RPMI7951 (cell line): ENCODE measurements around the gene DCTN1. TPM values are rescaled to one million over a fixed set of nuclear protein-coding genes. Genes with fewer than 3 reads are reported as not detected.
"Not testable (repeated sequence)": the region's sequence is repeated elsewhere in the genome, so short reads cannot be mapped to it uniquely, and the experiment has no call there.

Experiments
- DNase-seq: peaks from one replicate; pipeline ENCODE4 v3.0.0-alpha.2; 2012; ENCODE audit warnings: low read depth
- total RNA-seq: library from RNA; depleted of rRNA; stranded (reverse); fragments of >200 nt; shearing (Covaris generic); gene quantifications from 2 replicates; pipeline ENCODE4 v1.2.3, GENCODE V29; 2014

DCTN1 gene
- total RNA-seq, 1 experiment from 2014 or later = 88.8 TPM

DNA sequence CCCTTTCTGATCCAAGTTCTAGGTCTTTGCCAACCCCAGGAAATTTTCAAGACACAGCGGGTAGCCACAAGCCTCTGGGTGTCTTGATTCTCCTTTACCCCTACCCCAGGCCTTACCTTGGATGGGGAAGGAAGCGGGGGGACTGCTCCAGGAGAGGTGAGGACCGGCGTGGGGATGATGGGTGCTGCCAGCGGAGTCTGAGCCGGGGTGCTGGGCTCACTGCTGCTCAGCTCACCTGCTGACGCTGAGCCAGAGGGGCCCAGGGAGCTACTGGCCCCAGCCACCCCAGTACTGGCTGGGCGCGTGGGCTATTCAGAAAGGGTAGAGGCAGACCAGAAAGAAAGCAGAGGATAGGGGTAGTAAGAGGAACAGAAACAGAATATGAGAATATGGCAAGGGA lies 8.7 kb downstream of the DCTN1 start:
- DNase-seq = no peak

- no peak for DNase-seq
Measured at GRCh38 chr2:74369976-74370375, 10.1 kb downstream of the DCTN1 start.

DNA sequence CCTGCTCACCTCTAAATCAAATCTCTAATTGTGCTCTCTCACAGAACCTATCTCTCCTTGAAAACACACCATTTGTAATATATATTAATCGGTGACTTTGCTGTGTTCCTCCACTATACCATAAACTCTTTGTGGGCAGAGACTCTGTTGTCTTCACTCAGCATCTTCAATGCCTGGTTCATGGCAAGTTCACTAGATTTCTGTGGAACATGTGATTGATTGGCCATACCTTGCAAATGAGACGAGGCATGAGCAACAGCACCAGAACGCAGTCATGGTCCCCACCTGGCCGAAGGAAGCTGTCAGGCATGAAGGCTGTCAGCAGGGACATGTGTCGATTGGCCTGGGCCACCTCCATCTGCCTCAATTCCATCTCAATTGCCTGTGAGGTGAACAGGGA lies 11.6 kb downstream of the DCTN1 start:
- DNase-seq = no peak

GRCh38 chr2:74367789-74368188 lies 12.3 kb downstream of the DCTN1 start:
- DNase-seq = no peak

DNA sequence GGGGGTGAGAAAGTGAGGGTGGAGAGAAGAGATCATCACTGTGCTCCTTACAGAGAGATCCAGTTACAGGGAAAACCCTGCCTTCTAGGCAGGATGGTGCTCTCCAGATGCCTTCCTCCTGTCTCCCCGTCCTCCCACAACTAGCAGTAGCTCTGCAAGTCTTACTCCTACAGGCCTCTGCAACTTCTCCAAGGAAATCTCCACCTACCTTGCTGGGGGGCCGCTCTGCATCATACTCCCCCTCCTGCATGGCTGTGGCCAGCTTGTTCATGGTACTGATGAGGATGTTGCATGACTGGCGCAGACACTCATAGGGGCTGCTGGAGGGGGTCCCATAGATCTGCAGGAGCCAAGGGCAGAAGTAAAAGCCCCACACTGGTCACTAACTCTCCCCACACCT lies 14.1 kb downstream of the DCTN1 start:
- no peak for DNase-seq

DNA sequence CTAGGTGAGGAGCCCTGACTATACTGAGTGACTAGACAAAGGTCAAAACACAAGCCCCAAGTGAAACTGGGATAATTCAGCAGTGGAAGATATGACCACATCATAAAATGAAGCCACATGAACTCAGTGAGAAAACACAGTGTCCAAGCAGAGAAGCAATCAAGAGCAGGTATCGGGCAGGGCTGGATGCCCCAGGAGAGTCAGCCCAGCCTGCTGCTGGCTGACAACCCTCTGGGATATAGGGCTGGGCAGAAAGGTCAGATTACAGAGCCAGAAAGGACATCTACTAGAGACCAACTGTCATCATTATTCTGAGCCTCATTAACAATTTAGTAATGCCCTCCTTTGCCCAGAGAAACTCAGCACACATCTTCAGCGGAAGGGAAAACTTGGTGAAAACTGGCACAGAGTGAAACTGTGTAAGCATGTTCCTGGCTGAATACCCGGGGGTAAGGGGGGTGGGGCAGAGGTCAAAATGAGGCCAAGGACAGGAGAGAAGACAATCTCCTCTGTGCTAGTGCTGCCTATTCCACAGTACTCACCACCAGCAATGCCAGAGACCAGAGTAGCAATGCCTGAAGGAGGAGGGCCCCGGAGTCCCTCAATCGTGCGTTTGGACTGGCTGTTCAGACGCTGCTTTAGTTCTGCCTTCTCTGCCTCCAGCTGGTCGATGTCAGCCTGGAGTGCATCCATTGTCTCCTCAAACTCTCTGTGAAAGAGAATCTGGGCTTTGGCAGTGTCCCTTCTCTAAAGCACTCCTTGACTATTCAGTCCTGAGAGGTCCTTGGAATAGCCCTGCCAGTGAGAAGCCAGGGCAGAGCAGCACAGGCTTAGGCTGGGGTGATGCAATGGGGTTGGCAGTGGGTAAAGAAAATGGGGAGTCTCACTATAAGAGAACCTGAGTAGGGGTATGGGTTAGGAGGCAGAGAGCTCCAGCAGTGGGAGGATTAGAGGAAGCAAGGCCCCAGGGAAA lies 15.3 kb downstream of the DCTN1 start:
- DNase-seq = no peak

- DNase-seq = no peak
Measured at GRCh38 chr2:74361327-74361726, 18.8 kb downstream of the DCTN1 start.

DNA sequence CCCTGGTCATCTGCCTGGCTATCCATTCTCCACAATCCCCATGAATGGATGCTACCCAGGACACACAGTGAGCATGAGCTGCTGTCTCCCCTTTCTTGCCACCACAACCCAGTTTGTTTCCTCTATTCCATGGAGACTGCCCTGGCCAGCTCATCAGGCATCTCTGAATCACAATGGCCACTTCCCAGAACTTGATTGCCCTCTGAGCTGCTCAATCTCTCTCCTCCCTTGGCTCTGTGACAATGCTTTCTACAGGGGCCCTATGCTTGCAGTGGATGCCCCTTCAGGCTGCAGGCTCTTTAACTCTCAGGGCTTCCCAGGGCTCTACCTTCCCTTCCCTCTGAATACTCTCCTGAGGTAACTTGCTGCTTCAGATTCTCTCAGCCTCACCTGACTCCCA lies 22.5 kb downstream of the DCTN1 start:
- no peak for DNase-seq

GRCh38 chr2:74349889-74350288 lies 30.2 kb downstream of the DCTN1 start:
- no peak for DNase-seq

- no peak for DNase-seq
Measured at GRCh38 chr2:74347742-74348141, 32.4 kb downstream of the DCTN1 start.

GRCh38 chr2:74347303-74347702 lies 32.8 kb downstream of the DCTN1 start:
- no peak for DNase-seq

GRCh38 chr2:74345272-74345943 lies 34.7 kb downstream of the DCTN1 start:
- no peak for DNase-seq

DNA sequence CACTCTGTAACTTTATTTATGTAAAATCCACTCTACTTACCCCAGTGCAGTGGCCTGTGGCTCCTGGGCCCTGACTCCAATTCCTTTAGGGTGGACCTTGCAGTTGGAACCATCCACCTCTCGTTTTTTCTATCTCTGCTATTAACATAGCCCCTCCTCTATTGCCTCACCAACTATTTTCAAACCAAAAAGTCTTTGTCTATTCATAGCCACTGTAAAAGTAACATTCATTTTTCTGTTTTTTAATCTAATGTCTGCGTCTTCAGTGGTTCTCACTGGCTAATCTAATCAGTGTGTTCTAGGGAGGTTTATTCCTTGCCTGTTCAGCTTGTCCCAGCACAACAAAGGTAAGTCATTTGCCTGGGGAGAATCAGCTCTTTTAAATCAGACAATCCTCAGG lies 36.8 kb downstream of the DCTN1 start, which contains the start of gene SLC4A5:
Gene SLC4A5, minus strand, starts transcription at position 101 of the 400 bp plus-strand sequence. CDS start 28,393 bp downstream, outside the sequence.
- DNase-seq = no peak

GRCh38 chr2:74336227-74336626 lies 43.9 kb downstream of the DCTN1 start:
- not testable (repeated sequence) for DNase-seq

- peak; percentile 66 for DNase-seq
Measured at GRCh38 chr2:74334931-74335333, 45.2 kb downstream of the DCTN1 start.

DNA sequence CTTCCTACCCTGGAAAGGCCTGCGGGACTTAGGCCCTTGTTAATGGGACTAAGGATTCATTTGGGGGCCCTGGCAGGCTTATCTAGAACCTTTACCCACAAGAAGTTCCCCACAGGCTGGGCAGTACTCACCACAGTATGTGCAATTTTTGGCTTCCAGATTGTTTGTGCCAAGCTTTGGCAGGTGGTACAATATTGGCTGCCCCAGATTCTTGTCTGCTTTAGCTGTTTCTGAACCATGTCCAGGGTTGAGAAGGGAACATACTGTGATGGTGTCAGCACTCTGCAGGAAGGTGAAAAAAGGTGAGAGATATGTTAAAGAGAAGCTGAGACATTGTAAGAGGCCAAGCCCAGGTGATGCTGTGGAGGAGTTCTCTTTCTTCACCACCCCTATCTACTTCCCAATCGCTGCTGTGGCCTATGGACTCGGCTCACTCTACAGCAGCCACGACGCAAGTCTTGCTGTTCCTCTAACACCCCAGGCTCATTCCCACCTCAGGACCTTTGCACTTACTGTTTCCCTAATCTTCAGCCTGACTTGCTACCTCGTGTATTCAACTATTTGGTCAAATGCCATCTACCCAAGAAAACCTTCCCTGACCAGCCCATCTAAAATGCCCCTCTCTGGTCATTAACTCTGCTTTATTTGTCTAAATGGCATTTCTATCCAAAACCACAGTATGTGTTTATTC lies 46.1 kb downstream of the DCTN1 start:
- DNase-seq = no peak

GRCh38 chr2:74333175-74333574 lies 46.9 kb downstream of the DCTN1 start:
- DNase-seq = peak; percentile 43

GRCh38 chr2:74332550-74333174 lies 47.4 kb downstream of the DCTN1 start:
- DNase-seq = no peak

DNA sequence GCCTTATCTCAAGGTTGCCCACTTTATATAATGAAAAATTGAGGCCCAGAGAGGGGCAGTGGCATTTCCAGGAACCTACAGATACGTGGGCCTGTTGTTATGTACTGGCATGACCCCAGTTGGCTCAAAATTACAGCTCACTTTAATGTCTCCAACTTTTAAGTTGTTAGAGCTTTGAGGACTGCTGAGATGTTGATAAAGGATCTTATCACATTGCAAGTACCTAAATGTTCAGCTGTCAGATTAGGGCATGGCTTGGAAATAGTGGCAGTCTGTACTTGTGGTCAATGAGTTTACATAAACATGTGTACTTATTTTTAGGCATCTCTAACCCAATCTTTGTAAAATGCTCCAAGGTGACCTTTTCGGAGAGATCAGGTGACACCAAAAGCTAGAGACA lies 51.5 kb downstream of the DCTN1 start:
- DNase-seq = no peak

- no peak for DNase-seq
Measured at GRCh38 chr2:74328074-74328473, 52.0 kb downstream of the DCTN1 start.

DNA sequence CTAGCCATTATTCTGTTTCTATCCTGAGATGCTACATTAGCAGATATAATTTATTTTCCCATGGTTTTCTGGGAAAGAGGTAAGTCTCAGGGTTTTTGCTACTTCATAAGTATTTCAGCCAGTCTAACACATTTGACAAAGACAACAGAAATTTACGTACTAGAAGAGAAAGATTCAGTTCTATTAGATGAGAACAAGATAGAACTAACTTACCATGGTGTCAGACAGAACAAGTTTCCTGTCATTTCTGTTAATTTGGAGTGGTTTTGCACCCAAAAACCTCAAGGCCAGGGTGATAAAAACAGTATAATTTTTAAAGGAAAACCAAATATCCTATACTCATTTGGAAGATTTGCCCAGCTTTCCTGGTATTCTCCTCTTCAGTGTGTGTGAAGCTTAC lies 52.5 kb downstream of the DCTN1 start:
- no peak for DNase-seq

DNA sequence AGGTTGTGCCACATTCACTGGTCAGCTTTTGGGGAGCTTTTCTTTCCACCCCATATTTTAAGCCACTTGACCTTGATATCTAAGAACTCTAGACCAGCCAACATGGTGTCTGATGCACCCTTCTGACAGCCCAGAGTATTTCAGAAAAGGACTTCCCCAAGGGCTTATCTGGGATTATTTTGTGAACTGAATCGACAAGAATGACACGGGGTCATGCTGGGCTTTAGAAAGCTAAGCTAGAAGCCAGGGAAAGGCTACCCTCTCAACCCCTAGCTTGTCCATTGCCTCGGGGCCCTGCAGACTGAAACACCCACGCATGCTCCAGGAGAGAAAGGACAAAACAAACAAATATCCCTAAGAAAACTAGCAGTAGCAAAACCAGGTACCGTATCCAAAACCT lies 52.9 kb downstream of the DCTN1 start:
- DNase-seq = no peak
